ENCODE results near the gene GRID2IP.

GRCh38 chr7:6533893-6534495, 17.3 kb downstream of the GRID2IP start:
- TF ChIP-seq CTCF (IDR thresholded peaks at IDR 0.05; ENCODE audit: low read depth, low read length, poor library complexity, severe bottlenecking) (no peak), EZH2phosphoT487 (IDR thresholded peaks at IDR 0.05; ENCODE audit: borderline replicate concordance, low read length) (no peak)
